Measurements from ENCODE around the gene MMADHC.

- no peak for TF ChIP-seq CTCF (conservative IDR thresholded peaks at IDR 0.05; ENCODE audit: low read depth, low read length)
- no peak for TF ChIP-seq EZH2 (IDR thresholded peaks at IDR 0.05; ENCODE audit: low read length, unreplicated experiment)
- no peak for TF ChIP-seq EZH2phosphoT487 (IDR thresholded peaks at IDR 0.05; ENCODE audit: borderline replicate concordance, low read length)
These were observed 19.4 kb downstream of the MMADHC start for GRCh38 chr2:149568138-149568537.
